Renal cortical epithelial cell (primary cell): Measurements from ENCODE around the gene CRISPLD2. TPM values are rescaled to one million over a fixed set of nuclear protein-coding genes. Genes with fewer than 3 reads are reported as not detected.

Experiments
- DNase-seq: peaks from one replicate; pipeline ENCODE4 v3.0.0-alpha.2; 2011; ENCODE audit warnings: low read depth
- total RNA-seq: library from RNA; depleted of rRNA; stranded (reverse); fragments of >200 nt; gene quantifications from 2 replicates; pipeline ENCODE4 v1.2.3, GENCODE V29; 2014

Gene CRISPLD2
- total RNA-seq, 1 donor from 2014 or later, result 148 TPM

DNA sequence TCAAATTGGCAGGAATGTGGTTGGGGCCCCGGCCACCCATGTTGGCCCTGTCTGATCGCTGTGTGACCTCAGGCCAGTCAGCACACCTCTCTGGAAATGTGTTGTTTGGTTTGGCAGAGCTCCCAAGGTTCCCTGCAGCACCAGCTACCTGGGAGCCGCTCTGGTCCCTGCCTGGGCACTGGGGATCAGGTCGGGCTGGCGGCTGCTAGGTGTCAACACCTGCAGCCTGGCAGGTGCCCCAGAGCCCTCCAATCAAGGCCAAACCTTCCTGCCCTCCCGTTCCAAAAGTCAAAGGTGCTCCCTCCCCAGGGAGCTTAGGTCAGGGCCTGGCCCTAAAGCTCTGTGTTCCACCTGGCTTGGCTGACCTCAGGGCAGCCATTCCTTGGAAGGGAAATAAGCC is 135.6 kb downstream of the CRISPLD2 start:
- no peak for DNase-seq

DNA sequence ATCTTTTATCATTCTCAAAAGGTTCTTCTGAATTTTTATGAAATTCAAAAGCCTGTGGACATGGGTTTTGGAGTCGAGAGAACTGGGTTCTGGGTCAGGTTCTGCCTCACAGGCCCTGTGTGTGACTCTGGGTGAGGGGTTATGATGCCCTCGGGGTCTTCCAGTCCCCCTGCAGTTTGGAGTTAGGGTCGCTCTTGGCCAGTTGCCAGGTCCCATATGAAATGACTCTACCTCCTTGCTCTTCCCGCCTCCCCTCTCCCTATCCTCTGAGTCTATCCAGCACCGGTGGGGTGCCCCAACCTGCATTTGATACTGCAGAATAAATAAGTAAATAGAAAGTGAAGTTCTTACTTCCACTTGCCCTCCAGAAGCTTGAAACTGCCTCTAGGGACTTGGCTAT is 137.4 kb downstream of the CRISPLD2 start:
- DNase-seq, result no peak

DNA sequence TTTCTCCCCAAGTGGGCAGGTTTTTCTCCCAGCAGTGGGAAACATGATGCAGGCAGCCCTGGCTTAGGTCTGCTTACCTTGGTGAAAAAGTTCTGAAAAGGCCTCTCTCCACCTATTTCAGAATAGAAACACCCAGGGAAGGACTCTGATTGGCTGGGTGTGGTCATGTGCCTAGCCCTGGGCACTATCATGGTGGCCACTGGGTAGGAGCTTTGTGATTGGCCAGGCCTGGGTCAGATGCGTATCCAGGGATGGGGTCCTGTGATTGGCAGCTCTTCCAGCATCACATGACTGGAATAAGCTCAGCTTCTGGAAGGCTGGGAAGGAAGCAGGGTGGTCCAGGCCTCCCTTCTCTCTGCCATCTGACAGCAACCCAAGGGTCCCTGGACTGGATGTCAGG is 138.0 kb downstream of the CRISPLD2 start:
- no peak for DNase-seq

Other genes starting within 250 kb of the CRISPLD2 start
- gene COTL1, start 201.9 kb upstream of the CRISPLD2 start, total RNA-seq, result 100 and 192 TPM in 2 replicates
- 152 and 155 TPM in 2 replicates for gene KLHL36, start 171.5 kb upstream of the CRISPLD2 start, total RNA-seq
- 39.6 and 86.7 TPM in 2 replicates for gene USP10, start 120.0 kb upstream of the CRISPLD2 start, total RNA-seq
- gene ZDHHC7, start 191.6 kb downstream of the CRISPLD2 start, total RNA-seq, result 133 and 137 TPM in 2 replicates
- gene KIAA0513, start 207.8 kb downstream of the CRISPLD2 start, total RNA-seq, result 7.5 and 20.3 TPM in 2 replicates